GM06990 (cell line): ENCODE results near the gene SRGAP3.

ENCODE experiments used
- DNase-seq: peaks from one replicate; pipeline ENCODE4 v3.0.0-alpha.2; 2011; ENCODE audit not compliant: insufficient read length; ENCODE audit errors: extremely low read depth
- H3K27me3 ChIP-seq: replicated peaks from 2 replicates; pipeline ENCODE4 v1.6.0; 2011; ENCODE audit warnings: low read length; ENCODE audit not compliant: control insufficient read depth, insufficient read depth
- H3K36me3 ChIP-seq: 2 replicates; pipeline ENCODE4 v1.5.1; 2011; ENCODE audit warnings: low read length; ENCODE audit not compliant: control insufficient read depth, insufficient read depth
- H3K4me3 ChIP-seq: replicated peaks from 2 replicates; pipeline ENCODE4 v1.5.1; 2011; ENCODE audit warnings: low read depth, mild to moderate bottlenecking, control low read depth, low read length
- CTCF ChIP-seq: IDR thresholded peaks from 2 replicates; pipeline ENCODE4 v1.5.1; 2011; ENCODE audit warnings: low read length, control low read depth, mild to moderate bottlenecking, inconsistent platforms; ENCODE audit not compliant: insufficient read depth, poor library complexity, severe bottlenecking

Gene SRGAP3

GRCh38 chr3:9209777-9210176 is 39.7 kb downstream of the SRGAP3 start:
- no peak overlapping the region for H3K4me3 ChIP-seq
- no peaks in the 10 kb centered on the region for H3K27me3 ChIP-seq
- H3K36me3 ChIP-seq: no peaks in the 10 kb centered on the region
- DNase-seq: no peak
- TF ChIP-seq CTCF: no peak

DNA sequence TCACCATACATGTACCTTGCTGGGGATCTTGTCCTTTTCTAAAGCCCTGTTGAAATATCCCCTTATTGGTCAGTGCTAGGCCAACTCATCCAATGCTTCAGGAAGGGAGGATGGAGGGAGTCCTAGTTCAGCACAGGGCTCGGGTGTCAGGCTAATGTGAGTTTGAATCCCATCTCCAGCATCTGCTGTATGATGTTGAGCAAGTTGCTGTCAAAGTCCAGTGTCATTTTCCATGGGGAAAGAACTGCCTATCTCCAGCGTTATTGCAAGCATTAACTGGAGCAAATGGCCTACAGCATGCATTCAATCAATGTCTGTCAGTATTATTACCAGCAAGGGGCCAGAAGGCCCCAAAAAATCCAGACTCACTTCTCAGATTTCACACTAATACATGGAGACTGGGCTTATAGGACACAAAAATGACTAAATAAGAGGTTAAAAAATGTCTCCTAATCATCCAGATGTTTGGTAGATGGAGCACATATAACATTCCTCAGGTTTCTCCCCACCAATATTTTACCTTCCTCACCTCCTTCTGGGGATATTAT is 40.8 kb downstream of the SRGAP3 start:
- no peaks in the 10 kb centered on the region for H3K27me3 ChIP-seq
- DNase-seq: no peak
- no peaks in the 10 kb centered on the region for H3K36me3 ChIP-seq
- H3K4me3 ChIP-seq: no peak overlapping the region
- TF ChIP-seq CTCF: no peak

- no peak for TF ChIP-seq CTCF
- no peak for DNase-seq
- no peaks in the 10 kb centered on the region for H3K36me3 ChIP-seq
- no peaks in the 10 kb centered on the region for H3K27me3 ChIP-seq
- no peak overlapping the region for H3K4me3 ChIP-seq
Measured at GRCh38 chr3:9207116-9207763, 42.2 kb downstream of the SRGAP3 start.

- no peak overlapping the region for H3K4me3 ChIP-seq
- no peak for TF ChIP-seq CTCF
- DNase-seq: no peak
- no peaks in the 10 kb centered on the region for H3K36me3 ChIP-seq
- no peaks in the 10 kb centered on the region for H3K27me3 ChIP-seq
Measured at GRCh38 chr3:9206287-9206686, 43.2 kb downstream of the SRGAP3 start.

GRCh38 chr3:9205345-9206143 is 43.9 kb downstream of the SRGAP3 start:
- H3K36me3 ChIP-seq: no peaks in the 10 kb centered on the region
- TF ChIP-seq CTCF: no peak
- no peak for DNase-seq
- no peaks in the 10 kb centered on the region for H3K27me3 ChIP-seq
- no peak overlapping the region for H3K4me3 ChIP-seq
